LNCAP (cell line): ENCODE results near the gene CDCA5.

ENCODE experiments used
- CTCF ChIP-seq: fragments of 450-650 bp; IDR thresholded peaks from 2 replicates; pipeline ENCODE4 v1.5.1; 2017; ENCODE audit warnings: mild to moderate bottlenecking

CDCA5 gene

GRCh38 chr11:65059959-65060824 is 23.6 kb downstream of the CDCA5 start:
- no peak for TF ChIP-seq CTCF

DNA sequence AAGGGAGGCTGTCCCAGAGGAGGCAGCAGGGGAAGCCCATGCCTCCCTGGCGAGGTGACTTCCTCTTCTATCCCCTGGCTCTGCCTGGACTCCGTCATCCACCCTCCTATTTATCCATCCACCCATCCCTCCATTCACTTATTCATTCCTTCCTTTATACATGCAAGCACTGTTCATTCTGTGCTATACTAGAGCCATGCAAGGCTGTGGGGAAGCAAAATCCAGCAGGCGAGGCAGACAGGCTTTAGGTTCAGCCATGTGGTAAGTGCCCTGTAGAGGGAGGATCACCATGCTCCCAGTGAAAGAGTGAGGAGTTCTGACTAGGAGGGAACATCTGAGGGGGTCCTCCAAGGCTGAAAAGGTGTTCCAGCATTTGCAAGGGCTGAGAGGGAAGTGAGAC is 24.3 kb downstream of the CDCA5 start:
- TF ChIP-seq CTCF, result no peak

GRCh38 chr11:65058419-65059054 is 25.3 kb downstream of the CDCA5 start, which contains the start of gene NAALADL1:
Gene NAALADL1 (minus strand): TSS chr11:65058553. CDS start chr11:65058521, 32 bp downstream.
- no peak for TF ChIP-seq CTCF

- TF ChIP-seq CTCF, result no peak
These were observed 25.8 kb downstream of the CDCA5 start for GRCh38 chr11:65058012-65058411.

DNA sequence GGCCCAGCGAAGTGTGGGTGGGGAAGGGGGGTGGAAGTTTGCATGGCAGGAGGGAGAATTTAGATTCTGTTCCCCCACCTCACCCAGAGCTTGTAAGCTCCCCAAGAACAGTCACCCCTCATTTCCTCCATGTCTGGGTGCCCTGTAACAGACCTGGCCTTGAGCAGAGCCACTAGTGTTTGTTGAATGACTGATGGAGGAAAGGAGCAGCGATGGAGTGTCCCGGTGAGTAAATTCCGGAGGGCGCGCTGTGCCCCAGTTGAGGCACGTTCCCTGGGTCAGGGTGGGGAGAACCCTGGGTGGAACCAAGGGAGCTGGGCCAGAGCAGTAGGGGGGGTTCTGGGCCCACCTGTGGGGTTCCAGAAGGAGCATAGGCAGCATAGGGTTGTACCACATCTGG is 26.3 kb downstream of the CDCA5 start:
- no peak for TF ChIP-seq CTCF

- no peak for TF ChIP-seq CTCF
These were observed 26.8 kb downstream of the CDCA5 start for GRCh38 chr11:65056999-65057398.

DNA sequence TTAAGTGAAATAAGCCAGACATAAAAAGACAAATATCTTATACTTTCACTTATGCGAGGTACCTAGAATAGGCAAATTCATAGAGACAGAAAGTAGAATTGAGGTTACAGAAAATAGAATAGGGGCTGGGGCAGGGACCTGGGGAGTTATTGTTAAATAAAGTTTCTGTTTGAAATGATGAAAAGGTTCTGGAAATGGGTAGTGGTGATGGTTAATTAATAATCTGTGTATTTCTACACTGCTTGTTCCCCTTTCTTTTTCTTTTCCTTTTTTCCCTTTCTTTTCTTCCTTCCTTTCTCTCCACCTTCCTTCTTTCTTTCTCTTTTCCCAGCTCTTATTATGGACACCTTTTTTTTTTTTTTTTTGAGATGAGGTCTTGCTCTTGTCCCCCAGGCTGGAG is 28.3 kb downstream of the CDCA5 start:
- TF ChIP-seq CTCF, result no peak
